B cell (primary cell): ENCODE measurements around the gene MT1A. TPM values are rescaled to one million over a fixed set of nuclear protein-coding genes. Genes with fewer than 3 reads are reported as not detected.

Experiments used
- ATAC-seq: fragments of 200-7000 bp; cut with Tn5 transposase; one replicate; pipeline ENCODE4 v1.10.0; 2021; ENCODE audit warnings: low read depth, mild to moderate bottlenecking, moderate number of reproducible peaks, moderate library complexity
- CTCF ChIA-PET: fragments of 350-600 bp; sonication (Branson Sonifier 250); formaldehyde crosslinking; loops from one replicate; lab custom pipeline; 2021; ENCODE audit warnings: antibody characterized with exemption, inconsistent platforms; lab: Charles Lee
- POLR2A ChIA-PET: fragments of 350-600 bp; sonication (Branson Sonifier 250); formaldehyde crosslinking; loops from one replicate; lab custom pipeline; 2021; ENCODE audit warnings: antibody characterized with exemption; lab: Charles Lee
- DNase-seq: peaks from one replicate; pipeline ENCODE4 v3.0.0; 2013
- H2AFZ ChIP-seq: 2 replicates; pipeline ENCODE4 v1.6.1; 2012; ENCODE audit warnings: mild to moderate bottlenecking, low read depth, low read length; ENCODE audit not compliant: insufficient read depth, poor library complexity, severe bottlenecking
- H3K27ac ChIP-seq, 2 donors: 1 replicate in 1 of 2; 2 replicates in 1 of 2; pipeline ENCODE4 v1.5.1; 2012 to 2013; ENCODE audit warnings: low read length in 2 of 2, mild to moderate bottlenecking in 2 of 2, moderate library complexity in 1 of 2
- H3K27me3 ChIP-seq, 4 experiments: fragments of 200-600 bp in 1 of 4; sonication (generic) in 1 of 4; replicated peaks in 1 of 4; 1 replicate in 2 of 4; 2 replicates in 2 of 4; pipeline versions ENCODE4 v1.6.1 to v1.7.0; 2013 to 2016; ENCODE audit warnings: low read length in 3 of 4, mild to moderate bottlenecking in 2 of 4, mixed read lengths in 1 of 4, moderate library complexity in 1 of 4; ENCODE audit not compliant: insufficient read depth in 4 of 4, control insufficient read depth in 3 of 4; ENCODE audit errors: control extremely low read depth in 1 of 4
- H3K36me3 ChIP-seq, 2 experiments: replicated peaks in 1 of 2; 1 replicate in 1 of 2; 2 replicates in 1 of 2; pipeline versions ENCODE4 v1.6.1 to v1.7.1; 2013; ENCODE audit warnings: low read length in 1 of 2; ENCODE audit not compliant: insufficient read depth in 2 of 2, control insufficient read depth in 1 of 2; ENCODE audit errors: control extremely low read depth in 1 of 2, extremely low read depth in 1 of 2
- H3K4me1 ChIP-seq, 2 donors: fragments of 200-600 bp in 1 of 2; sonication (generic) in 1 of 2; 1 replicate in 1 of 2; 2 replicates in 1 of 2; pipeline versions ENCODE4 v1.5.1 to v1.6.1; 2013 to 2017; ENCODE audit warnings: low read length in 2 of 2; ENCODE audit not compliant: control insufficient read depth in 2 of 2, insufficient read depth in 2 of 2
- H3K4me2 ChIP-seq: replicated peaks from 2 replicates; pipeline ENCODE3; 2012; ENCODE audit warnings: mild to moderate bottlenecking, low read depth, low read length; ENCODE audit not compliant: poor library complexity, severe bottlenecking
- H3K4me3 ChIP-seq, 5 experiments: fragments of 200-600 bp in 1 of 5; sonication (generic) in 1 of 5; 1 replicate in 3 of 5; 2 replicates in 2 of 5; pipeline versions ENCODE4 v1.5.1 to v1.7.0; 2011 to 2016; ENCODE audit warnings: low read length in 4 of 5, mild to moderate bottlenecking in 4 of 5, low read depth in 2 of 5, control low read depth in 1 of 5, moderate library complexity in 1 of 5; ENCODE audit not compliant: insufficient read depth in 1 of 5; ENCODE audit errors: control extremely low read depth in 1 of 5, extremely low read depth in 1 of 5
- H3K79me2 ChIP-seq: fragments of 200-600 bp; sonication (generic); one replicate; pipeline ENCODE4 v1.6.0; 2016; ENCODE audit warnings: low read length; ENCODE audit not compliant: control insufficient read depth, insufficient read depth
- H3K9ac ChIP-seq: fragments of 200-600 bp; sonication (generic); 2 replicates; pipeline ENCODE4 v1.6.1; 2017; ENCODE audit warnings: mild to moderate bottlenecking, low read length, moderate library complexity
- H3K9me3 ChIP-seq, 3 donors: one replicate each; pipeline versions ENCODE4 v1.6.1 to v1.7.1; 2013; ENCODE audit warnings: low read length in 2 of 3; ENCODE audit not compliant: control insufficient read depth in 2 of 3, insufficient read depth in 1 of 3; ENCODE audit errors: control extremely low read depth in 1 of 3
- H4K20me1 ChIP-seq: 2 replicates; pipeline ENCODE4 v1.6.0; 2012; ENCODE audit warnings: mild to moderate bottlenecking, low read length; ENCODE audit not compliant: insufficient read depth, control insufficient read depth, poor library complexity, severe bottlenecking
- H3K27ac Mint-ChIP-seq: one replicate; pipeline ENCODE4 v1.8.0; 2021; ENCODE audit warnings: mixed read lengths
- H3K27me3 Mint-ChIP-seq: one replicate; pipeline ENCODE4 v1.8.0; 2021; ENCODE audit warnings: mixed read lengths
- H3K4me1 Mint-ChIP-seq: one replicate; pipeline ENCODE4 v1.8.0; 2021; ENCODE audit warnings: mixed read lengths
- H3K4me3 Mint-ChIP-seq: one replicate; pipeline ENCODE4 v1.8.0; 2021; ENCODE audit warnings: mixed read lengths
- H3K9me3 Mint-ChIP-seq: one replicate; pipeline ENCODE4 v1.8.0; 2022; ENCODE audit warnings: mixed read lengths; ENCODE audit not compliant: insufficient read depth
- EZH2 ChIP-seq: IDR thresholded peaks from 2 replicates; pipeline ENCODE4 v1.6.1; 2012; ENCODE audit warnings: borderline replicate concordance, low read depth, mild to moderate bottlenecking, moderate library complexity, low read length; ENCODE audit not compliant: insufficient read depth, poor library complexity, severe bottlenecking
- WGBS: methylation state at CpG from one replicate; pipeline ENCODE4 v1.1.5; 2013; ENCODE audit warnings: missing lambda C conversion rate; ENCODE audit not compliant: insufficient coverage; 5-methylcytosine and 5-hydroxymethylcytosine counted together
- intact Hi-C: fragments of 100-400 bp; cut with micrococcal nuclease; formaldehyde crosslinking; loops from one replicate; pipeline ENCODE4 v1.10.0; 2022
- polyA plus RNA-seq: library from polyadenylated mRNA; depleted of rRNA; stranded (reverse); fragments of >200 nt; gene quantifications from 2 replicates; pipeline ENCODE4 v1.2.3, GENCODE V29; 2012
- total RNA-seq, 2 donors: library from RNA; stranded (reverse); fragments of 120-200 nt in 1 of 2; gene quantifications; 1 replicate in 1 of 2; 2 replicates in 1 of 2; pipeline versions ENCODE4 v1.2.3 to v1.2.4, GENCODE V29; 2013 to 2022
- TF ChIP-seq, protein P1 (sequence below): fragments of 200-600 bp; IDR thresholded peaks from one replicate; pipeline ENCODE4 v1.8.0; 2022; ENCODE audit warnings: antibody characterized with exemption, mild to moderate bottlenecking

MT1A gene
- total and polyA plus RNA-seq, 2 donors (not counting 1 experiment from before 2014, with no cell fraction given): not detected

- Mint-ChIP-seq H3K4me3 (peak overlapping the region; percentile 30), H3K27me3 (peaks cover 55% of the 10 kb centered on the region), H3K4me1 (peaks cover 7% of the 10 kb centered on the region), H3K9me3 (no peaks in the 10 kb centered on the region), H3K27ac (no peak overlapping the region)
- Histone ChIP-seq H2AFZ (peak overlapping the region; percentile 42), H3K79me2 (no peaks in the 10 kb centered on the region), H3K4me2 (peak overlapping the region; percentile 49), H3K4me1 (peaks cover 10% of the 10 kb centered on the region in 2 donors), H3K36me3 (no peaks in the 10 kb centered on the region), H3K27me3 (peaks cover 0 to 39% (median 18%) of the 10 kb centered on the region in 4 experiments), H4K20me1 (no peaks in the 10 kb centered on the region), H3K27ac (no peak overlapping the region), H3K9me3 (no peaks in the 10 kb centered on the region), H3K9ac (no peak overlapping the region), H3K4me3 (peak overlapping the region in 2 of 5 experiments; percentile 5 to 8)
- no peak for ATAC-seq
- POLR2A ChIA-PET: no interaction called here
- TF ChIP-seq, protein P1, sequence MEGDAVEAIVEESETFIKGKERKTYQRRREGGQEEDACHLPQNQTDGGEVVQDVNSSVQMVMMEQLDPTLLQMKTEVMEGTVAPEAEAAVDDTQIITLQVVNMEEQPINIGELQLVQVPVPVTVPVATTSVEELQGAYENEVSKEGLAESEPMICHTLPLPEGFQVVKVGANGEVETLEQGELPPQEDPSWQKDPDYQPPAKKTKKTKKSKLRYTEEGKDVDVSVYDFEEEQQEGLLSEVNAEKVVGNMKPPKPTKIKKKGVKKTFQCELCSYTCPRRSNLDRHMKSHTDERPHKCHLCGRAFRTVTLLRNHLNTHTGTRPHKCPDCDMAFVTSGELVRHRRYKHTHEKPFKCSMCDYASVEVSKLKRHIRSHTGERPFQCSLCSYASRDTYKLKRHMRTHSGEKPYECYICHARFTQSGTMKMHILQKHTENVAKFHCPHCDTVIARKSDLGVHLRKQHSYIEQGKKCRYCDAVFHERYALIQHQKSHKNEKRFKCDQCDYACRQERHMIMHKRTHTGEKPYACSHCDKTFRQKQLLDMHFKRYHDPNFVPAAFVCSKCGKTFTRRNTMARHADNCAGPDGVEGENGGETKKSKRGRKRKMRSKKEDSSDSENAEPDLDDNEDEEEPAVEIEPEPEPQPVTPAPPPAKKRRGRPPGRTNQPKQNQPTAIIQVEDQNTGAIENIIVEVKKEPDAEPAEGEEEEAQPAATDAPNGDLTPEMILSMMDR: no peak
- no peak for TF ChIP-seq EZH2
- intact Hi-C loops: no loop called here
- CTCF ChIA-PET: interaction anchor here (1.0 to 1.8 kb wide), 4 partner anchors 25 to 163 kb away, joined by 3 to 14 read pairs (median 3); no protein-coding TSS in a partner anchor
- no peak for DNase-seq
- WGBS: 6% methylated on average over 23 of the region's 32 CpGs
Observed at GRCh38 chr16:56675685-56676210, 37.3 kb downstream of the MT1A start.

- H3K4me3 Mint-ChIP-seq: no peak overlapping the region
- WGBS: 100% methylated on average over 2 of the region's 3 CpGs
- CTCF ChIA-PET: no interaction called here
Observed at GRCh38 chr16:56677474-56677873, 39.0 kb downstream of the MT1A start.

More at GRCh38 chr16:56677474-56677873, 39.0 kb downstream of the MT1A start:
- no peak overlapping the region for H3K4me2 ChIP-seq
- H3K27ac ChIP-seq: no peak overlapping the region
- Mint-ChIP-seq H3K27ac (no peak overlapping the region), H3K4me1 (peaks cover 17% of the 10 kb centered on the region), H3K27me3 (peaks cover 38% of the 10 kb centered on the region), H3K9me3 (no peaks in the 10 kb centered on the region)
- ATAC-seq (no peak), DNase-seq (no peak)
- H2AFZ ChIP-seq: no peak overlapping the region
- H3K4me3 ChIP-seq: no peak overlapping the region
- POLR2A ChIA-PET: interaction anchor here (0.6 kb wide), 1 partner anchor 13 kb away, joined by 3 read pairs; no protein-coding TSS in a partner anchor
- no peaks in the 10 kb centered on the region for H4K20me1 ChIP-seq
- no peak overlapping the region for H3K9ac ChIP-seq
- H3K27me3 ChIP-seq: peaks cover 0 to 34% (median 14%) of the 10 kb centered on the region in 4 experiments
- no peaks in the 10 kb centered on the region for H3K36me3 ChIP-seq
- intact Hi-C loops: no loop called here
- no peaks in the 10 kb centered on the region for H3K79me2 ChIP-seq
- H3K4me1 ChIP-seq: peaks cover 17 to 18% of the 10 kb centered on the region in 2 donors
- no peaks in the 10 kb centered on the region for H3K9me3 ChIP-seq
- TF ChIP-seq, protein P1: no peak
- TF ChIP-seq EZH2: no peak
